Type B pancreatic cell (in vitro differentiated cells): Measurements from ENCODE around the gene HTRA3. TPM values are rescaled to one million over a fixed set of nuclear protein-coding genes. Genes with fewer than 3 reads are reported as not detected.

ENCODE experiments used
- DNase-seq: peaks from one replicate; pipeline ENCODE4 v3.0.0; 2021; ENCODE audit warnings: mixed read lengths; ENCODE audit not compliant: unreplicated experiment; ENCODE audit errors: extremely low spot score
- H3K27ac Mint-ChIP-seq: 2 replicates; pipeline ENCODE4 v1.8.0; 2021; ENCODE audit warnings: mild to moderate bottlenecking, mixed read lengths
- H3K27me3 Mint-ChIP-seq: 2 replicates; pipeline ENCODE4 v1.8.0; 2021; ENCODE audit warnings: mixed read lengths
- H3K36me3 Mint-ChIP-seq: 2 replicates; pipeline ENCODE4 v1.8.0; 2021; ENCODE audit warnings: mixed read lengths
- H3K4me1 Mint-ChIP-seq: one replicate; pipeline ENCODE4 v1.8.0; 2021; ENCODE audit warnings: mixed read lengths; ENCODE audit not compliant: unreplicated experiment
- H3K4me3 Mint-ChIP-seq: 2 replicates; pipeline ENCODE4 v1.8.0; 2021; ENCODE audit warnings: mild to moderate bottlenecking, mixed read lengths
- H3K9me3 Mint-ChIP-seq: 2 replicates; pipeline ENCODE4 v1.8.0; 2021; ENCODE audit warnings: mixed read lengths
- CTCF ChIP-seq: fragments of 200-600 bp; sonication (generic); conservative IDR thresholded peaks from 2 replicates; pipeline ENCODE4 v1.5.0; 2021; ENCODE audit warnings: antibody characterized with exemption, mild to moderate bottlenecking
- total RNA-seq: library from RNA; stranded (reverse); gene quantifications from 2 replicates; pipeline ENCODE4 v1.2.1, GENCODE V29; 2021; ENCODE audit warnings: low replicate concordance

HTRA3 gene
- total RNA-seq, 1 donor from 2014 or later: 4.4 TPM

- peaks cover 42% of the 10 kb centered on the region for H3K4me1 Mint-ChIP-seq
- H3K27me3 Mint-ChIP-seq: peaks cover 14% of the 10 kb centered on the region
Observed at GRCh38 chr4:8264106-8264505, 5.4 kb upstream of the HTRA3 start.

GRCh38 chr4:8265171-8265929 is 4.2 kb upstream of the HTRA3 start:
- Mint-ChIP-seq H3K4me3 (no peak overlapping the region), H3K27me3 (peaks cover 16% of the 10 kb centered on the region), H3K9me3 (no peaks in the 10 kb centered on the region), H3K27ac (no peak overlapping the region), H3K4me1 (peaks cover 38% of the 10 kb centered on the region), H3K36me3 (no peaks in the 10 kb centered on the region)
- TF ChIP-seq CTCF: no peak
- no peak for DNase-seq

More at GRCh38 chr4:8264106-8264505, 5.4 kb upstream of the HTRA3 start:
- Mint-ChIP-seq H3K27ac (no peak overlapping the region), H3K4me3 (no peak overlapping the region), H3K9me3 (no peaks in the 10 kb centered on the region), H3K36me3 (no peaks in the 10 kb centered on the region)
- no peak for DNase-seq
- no peak for TF ChIP-seq CTCF

DNA sequence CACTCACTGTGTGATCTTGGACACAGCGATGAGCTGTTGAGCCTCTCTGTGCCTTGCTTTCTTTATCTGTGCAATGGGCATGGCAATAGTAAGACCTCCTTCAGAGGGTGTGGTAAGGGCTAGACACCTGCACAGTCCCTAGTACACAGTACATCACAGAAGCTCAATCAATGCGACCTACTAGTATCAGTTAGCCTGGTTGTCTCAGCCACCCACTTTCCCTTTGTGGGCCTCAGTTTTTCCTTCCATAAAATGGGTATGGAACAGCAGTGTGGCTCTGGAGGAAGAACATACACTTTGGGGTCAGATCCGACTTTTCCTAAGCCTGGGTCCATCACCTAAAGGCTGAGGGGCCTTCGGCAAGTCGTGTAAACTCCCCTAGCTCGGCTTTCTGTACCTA is 3.5 kb upstream of the HTRA3 start:
- Mint-ChIP-seq H3K27me3 (peaks cover 23% of the 10 kb centered on the region), H3K36me3 (no peaks in the 10 kb centered on the region), H3K4me3 (peak overlapping the region; percentile 6), H3K4me1 (peaks cover 32% of the 10 kb centered on the region), H3K9me3 (no peaks in the 10 kb centered on the region), H3K27ac (no peak overlapping the region)
- no peak for TF ChIP-seq CTCF
- DNase-seq: no peak

DNA sequence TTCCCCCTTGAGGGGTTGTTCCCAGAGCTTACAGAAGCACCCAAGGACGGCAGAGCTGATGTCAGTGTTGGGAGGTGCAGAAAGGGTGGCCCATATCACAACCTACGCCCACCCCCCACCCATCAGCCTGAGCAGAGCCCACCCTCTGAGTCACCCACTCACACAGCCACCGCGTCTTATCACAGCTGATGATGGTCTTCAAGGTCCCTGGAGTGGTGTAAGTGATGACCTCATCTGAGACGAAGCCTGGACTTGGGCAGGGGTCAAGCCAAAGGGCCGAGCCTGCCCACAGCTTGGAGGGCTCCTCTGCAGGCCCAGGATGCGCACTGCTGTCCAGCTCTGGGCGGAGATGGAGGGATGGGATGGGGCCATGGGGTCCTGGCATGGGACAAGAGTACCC is 3.0 kb upstream of the HTRA3 start:
- TF ChIP-seq CTCF: no peak
- no peak for DNase-seq
- Mint-ChIP-seq H3K36me3 (no peaks in the 10 kb centered on the region), H3K27me3 (peaks cover 28% of the 10 kb centered on the region), H3K4me3 (no peak overlapping the region), H3K4me1 (peaks cover 31% of the 10 kb centered on the region), H3K27ac (no peak overlapping the region), H3K9me3 (no peaks in the 10 kb centered on the region)

GRCh38 chr4:8267077-8267476 is 2.5 kb upstream of the HTRA3 start:
- H3K27ac Mint-ChIP-seq: no peak overlapping the region

More at GRCh38 chr4:8267077-8267476, 2.5 kb upstream of the HTRA3 start:
- DNase-seq: no peak
- peak; percentile 74 for TF ChIP-seq CTCF
- Mint-ChIP-seq H3K27me3 (peaks cover 32% of the 10 kb centered on the region), H3K9me3 (no peaks in the 10 kb centered on the region), H3K4me3 (no peak overlapping the region), H3K4me1 (peaks cover 31% of the 10 kb centered on the region), H3K36me3 (no peaks in the 10 kb centered on the region)
